HG02943 (cell line): ENCODE results near the gene LRFN3.
"Not testable (repeated sequence)": the region's sequence is repeated elsewhere in the genome, so short reads cannot be mapped to it uniquely, and the experiment has no call there.

Source experiments
- ATAC-seq: cut with Tn5 transposase; IDR thresholded peaks from one replicate; pipeline ENCODE4 v1.9.1; 2021; ENCODE audit warnings: mild to moderate bottlenecking, low read depth, moderate library complexity; ENCODE audit not compliant: unreplicated experiment

LRFN3 gene

DNA sequence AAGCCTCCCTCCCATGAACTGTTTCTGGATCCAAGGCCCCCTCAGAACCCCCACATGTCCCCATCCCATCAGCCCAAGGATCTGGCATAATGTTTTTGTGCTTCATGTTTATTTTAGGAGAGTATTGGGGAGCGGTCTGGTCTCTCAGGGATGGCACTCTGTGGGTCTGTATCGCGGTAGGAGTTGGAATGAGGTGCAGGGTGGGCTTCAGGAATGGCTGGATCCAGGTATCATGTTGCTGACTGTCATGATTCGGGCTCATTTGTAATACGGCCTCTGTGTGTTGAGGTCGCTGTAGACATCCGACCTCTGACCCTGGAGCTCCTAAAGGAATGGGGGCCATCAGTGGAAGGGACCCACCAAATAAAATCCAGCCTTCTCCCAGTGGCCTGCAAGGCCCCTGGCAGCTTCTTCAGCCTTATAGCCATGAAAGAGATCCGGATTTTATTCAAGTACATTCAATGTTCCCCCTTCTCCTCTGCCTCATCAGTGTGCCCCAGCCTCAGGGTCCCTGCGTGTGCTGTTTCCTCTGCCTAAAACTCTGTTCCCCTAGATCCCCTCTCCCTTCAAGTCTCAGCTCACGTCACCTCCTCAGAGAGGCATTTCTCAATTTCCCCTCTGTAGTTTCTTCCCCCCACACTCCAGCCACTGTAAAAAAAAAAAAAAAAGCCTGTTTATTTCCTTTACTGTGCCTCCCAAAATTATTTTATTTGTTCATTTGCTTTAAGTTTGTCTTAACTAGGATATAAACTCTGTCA, 31.7 kb upstream of the LRFN3 start:
- no peak for ATAC-seq

DNA sequence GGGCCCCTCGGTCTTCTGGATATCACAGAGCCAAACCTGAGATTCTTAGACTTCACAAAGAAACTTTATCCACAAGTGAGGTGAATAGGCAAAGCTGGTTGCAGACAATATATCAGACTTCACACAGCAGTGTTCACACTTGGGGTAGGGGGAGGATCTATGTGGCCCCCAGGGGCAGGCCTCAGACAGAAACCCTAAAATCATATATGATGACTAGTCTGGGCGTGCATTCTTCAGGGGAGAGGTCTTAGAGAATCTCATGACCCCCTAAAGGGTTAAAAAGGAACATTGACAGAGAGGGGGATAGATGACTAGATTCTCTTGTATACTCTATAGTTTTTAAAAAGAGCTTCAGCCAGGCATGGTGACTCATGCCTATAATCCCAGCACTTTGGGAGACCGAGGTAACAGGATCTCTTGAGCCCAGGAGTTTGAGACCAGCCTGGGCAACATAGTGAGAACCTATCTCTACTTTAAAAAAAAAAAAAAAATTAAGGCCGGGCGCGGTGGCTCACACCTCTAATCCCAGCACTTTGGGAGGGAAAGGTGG, 30.9 kb upstream of the LRFN3 start:
- ATAC-seq: no peak

DNA sequence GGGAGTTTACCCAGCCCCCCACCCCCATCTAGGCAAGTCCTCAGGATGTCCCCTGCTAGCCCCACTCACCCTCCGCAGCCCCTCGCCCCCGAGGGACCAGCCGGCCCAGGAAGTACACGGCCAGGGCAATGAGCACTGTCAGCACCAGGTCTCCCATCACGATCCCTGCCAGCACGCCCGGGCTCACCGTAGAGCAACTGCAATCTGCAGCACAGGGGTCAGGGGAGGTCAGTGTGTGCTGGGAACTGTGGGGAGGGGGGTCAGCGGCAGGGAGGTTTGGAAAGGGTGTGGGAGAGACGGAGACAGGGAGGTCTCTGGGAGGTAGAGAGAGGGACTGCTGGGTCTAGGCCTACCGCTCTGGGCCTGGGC, 28.8 kb upstream of the LRFN3 start:
- no peak for ATAC-seq

DNA sequence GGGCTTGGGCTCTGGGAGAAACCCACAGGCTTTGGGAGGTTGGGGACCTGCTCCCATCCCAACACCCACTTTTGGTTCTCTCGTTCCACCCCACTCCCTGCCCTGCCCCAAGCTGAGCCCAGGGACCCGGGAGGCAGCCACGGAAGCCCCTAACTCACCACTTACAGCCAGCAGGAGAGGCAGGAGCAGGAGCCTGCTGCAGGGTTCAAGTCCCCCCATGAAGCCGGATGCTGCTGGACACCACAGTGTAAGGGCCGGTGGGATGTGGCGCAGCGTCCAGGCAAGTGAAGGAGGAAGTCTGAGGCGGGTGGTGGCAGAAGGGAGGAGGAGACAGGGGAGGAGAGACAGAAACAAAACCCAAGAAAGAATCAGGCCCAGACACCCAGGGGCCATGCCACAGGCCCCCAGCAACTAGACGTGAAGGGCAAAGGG, 28.1 kb upstream of the LRFN3 start, which contains the start of gene TYROBP:
Gene TYROBP (minus strand): TSS at position 286 of the 432 bp plus-strand sequence. CDS start 67 bp downstream, at position 219.
- ATAC-seq: no peak

DNA sequence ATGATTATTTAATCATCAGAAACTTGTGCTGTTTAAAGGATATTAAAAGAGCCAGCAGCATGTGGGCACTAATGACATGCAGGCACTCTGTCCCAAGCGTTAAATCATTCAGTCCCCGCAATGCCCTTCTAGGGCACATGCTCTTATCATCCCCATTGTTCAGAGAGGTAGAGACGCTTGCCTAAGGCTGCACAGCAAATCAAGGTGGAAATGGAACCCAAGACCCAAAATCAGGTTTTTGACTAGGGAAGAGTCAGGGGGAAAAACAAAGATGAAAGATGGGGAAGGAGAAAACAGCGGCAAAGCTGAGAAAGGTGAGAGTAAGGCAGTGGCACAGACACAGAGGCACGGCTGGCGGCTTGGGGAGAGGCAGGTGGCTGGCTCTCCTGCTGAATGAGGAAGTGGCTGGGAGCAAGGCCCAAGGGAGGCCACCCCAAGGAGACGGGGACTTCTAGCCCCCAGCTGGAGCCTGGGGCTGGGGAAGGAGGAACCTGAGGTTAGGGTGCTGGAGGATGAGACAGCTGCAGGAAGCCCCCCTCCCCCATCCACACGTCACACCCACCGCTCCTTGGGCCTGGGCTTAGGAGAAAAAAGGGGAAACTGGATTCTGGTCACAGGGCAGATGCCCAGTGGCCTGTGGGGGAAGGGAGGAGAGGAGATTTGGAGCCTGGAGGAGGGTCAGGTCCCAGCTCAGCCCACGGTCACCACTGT, 27.0 kb upstream of the LRFN3 start:
- ATAC-seq: no peak

DNA sequence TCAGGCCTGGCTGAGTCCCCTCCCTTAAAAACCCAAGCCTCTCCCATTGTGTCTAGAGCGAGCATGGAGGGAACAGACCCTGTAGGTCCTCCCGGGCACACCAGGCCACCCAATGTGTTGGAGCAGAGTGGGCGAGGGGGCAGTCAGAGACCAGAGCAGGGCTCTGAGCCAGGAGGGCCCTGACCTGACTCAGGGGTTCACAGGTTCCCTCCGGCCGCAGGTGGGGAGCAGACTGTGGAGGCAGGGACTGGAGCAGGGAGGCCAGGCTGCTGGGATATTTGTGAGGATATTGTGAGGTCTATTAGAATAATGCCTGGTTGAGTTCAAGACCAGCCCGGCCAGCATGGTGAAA, 26.5 kb upstream of the LRFN3 start:
- no peak for ATAC-seq

DNA sequence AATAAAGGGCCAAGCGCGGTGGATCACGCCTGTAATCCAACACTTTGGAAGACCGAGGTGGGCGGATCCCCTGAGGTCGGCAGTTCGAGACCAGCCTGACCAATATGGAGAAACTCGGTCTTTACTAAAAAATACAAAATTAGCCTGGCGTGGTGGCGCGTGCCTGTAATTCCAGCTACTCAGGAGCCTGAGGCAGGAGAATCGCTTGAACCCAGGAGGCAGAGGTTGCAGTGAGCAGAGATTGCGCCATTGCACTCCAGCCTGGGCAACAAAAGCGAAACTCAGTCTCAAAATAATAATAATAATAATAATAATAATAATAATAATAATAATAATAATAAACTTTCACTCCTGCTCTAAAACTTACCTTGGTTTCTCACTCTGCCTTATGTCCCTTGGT, 25.8 kb upstream of the LRFN3 start:
- ATAC-seq: not testable (repeated sequence)

DNA sequence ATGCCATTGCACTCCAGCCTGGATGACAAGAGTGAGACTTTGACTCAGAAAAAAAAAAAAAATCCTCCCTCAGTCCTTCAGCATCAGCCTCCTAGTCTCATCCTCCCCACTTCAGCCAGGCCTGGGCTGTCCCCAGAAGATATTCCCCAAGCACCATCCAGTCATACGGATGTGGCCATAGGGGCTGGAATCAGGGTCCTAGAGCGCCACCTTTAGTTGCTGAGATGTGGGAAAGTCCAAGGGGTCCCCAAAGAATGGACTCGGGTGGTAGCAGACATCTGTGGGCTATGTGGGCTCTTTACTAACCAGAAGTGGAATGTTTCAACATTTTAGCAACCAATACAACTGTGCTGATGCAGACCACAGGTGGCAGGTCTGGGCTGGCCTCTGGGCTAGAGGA, 25.0 kb upstream of the LRFN3 start:
- no peak for ATAC-seq

DNA sequence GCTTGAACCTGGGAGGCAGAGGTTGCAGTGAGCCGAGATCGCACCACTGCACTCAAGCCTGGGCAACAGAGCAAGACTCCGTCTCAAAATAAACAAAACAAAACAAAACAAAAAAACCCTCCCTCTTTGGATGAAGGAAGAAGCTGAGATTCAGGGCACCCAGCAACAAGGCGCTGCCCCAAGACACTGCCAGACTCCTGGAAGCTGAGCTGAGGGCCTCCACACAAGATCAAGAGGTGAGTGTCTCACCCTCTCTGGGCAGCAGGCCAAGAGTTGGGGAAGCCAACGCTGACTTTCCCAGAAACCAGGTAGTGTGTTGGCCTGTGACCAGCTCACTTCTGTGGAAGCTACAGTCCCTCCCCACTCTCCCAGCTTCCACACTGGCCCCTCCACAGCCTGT, 24.4 kb upstream of the LRFN3 start:
- no peak for ATAC-seq

DNA sequence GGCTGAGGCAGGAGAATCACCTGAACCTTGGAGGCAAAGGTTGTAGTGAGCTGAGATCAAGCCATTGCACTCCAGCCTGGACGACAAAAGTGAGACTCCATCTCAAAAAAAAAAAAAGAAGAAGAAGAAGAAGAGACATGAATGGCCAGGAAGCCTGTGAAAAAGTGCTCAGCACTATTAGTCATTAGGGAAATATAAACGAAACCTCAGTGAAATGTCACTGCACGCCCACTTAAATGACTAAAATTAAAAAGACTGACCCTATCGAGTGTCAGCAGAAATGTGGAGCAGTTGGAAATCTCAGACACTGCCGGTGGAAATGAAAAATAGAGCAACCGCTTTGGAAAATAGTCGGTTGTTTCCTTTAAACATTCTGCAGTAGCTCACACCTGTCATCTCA, 22.6 kb upstream of the LRFN3 start:
- no peak for ATAC-seq

DNA sequence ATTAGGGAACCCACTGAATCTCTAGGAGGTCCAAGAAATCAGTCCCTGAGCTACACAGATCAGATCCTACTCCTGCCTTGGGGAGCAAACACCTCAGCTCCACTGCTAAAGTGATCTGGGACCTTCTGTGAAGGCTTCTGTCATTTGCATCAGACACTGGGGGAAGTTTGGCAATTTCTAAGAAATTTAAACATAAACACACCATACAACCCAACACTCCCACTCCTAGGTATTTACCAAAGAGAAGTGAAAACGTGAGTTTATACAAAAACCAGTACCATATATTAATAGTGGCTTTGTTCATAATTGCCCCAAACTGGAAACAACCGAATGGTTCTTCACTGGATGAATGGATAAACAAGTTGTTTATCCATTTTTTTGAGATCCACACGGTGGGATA, 20.7 kb upstream of the LRFN3 start:
- ATAC-seq: no peak

DNA sequence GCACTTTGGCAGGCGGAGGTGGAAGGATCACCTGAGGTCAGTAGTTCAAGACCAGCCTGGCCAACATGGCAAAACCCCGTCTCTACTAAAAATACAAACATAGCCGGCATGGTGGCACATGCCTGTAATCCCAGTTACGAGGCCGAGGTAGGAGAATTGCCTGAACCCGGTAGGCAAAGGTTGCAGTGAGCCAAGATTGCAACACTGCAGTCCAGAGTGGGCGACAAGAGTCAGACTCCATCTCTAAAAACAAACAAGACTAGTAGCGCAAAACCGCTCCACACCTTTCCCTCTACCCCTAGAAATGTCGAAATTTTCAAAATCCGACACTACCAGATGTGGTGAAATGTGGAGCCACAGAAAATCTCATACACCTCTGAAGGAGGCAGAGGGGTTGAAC, 16.9 kb upstream of the LRFN3 start:
- ATAC-seq: no peak

DNA sequence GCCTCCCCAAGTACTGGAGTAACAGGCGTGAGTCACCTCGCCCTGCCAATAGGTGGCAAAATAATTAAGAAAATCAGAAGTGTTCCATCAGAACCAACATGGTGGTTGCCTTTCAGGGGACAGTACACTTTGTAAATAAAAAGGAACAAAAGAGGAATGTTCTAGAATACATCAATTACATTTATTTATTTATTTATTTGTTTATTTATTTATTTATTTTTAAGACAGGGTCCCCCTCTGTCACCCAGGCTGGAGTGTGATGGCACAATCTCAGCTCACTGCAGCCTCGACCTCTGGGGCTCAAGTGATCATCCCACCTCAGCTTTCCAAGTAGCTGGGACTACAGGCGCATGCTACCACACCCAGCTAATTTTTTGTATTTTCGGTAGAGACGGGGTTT, 15.2 kb upstream of the LRFN3 start:
- no peak for ATAC-seq

DNA sequence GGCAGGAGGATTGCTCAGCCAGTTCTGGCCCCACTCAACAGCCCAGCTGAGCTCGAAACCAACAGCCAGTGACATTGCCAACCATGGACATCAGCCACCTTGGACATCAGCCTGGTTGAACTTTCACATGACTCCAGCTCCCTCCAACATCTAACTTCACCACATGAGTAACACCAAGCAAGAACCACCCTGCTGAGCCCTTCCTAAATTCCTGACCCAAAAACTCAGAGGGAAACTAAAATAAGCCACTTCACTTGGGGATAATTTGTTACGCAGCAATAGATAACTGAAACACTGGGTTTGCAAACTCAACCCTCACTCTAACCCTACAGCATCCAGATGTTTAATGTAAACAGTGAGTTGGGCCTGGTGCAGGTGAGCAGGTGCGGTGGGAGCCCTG, 10.7 kb upstream of the LRFN3 start:
- ATAC-seq: no peak

DNA sequence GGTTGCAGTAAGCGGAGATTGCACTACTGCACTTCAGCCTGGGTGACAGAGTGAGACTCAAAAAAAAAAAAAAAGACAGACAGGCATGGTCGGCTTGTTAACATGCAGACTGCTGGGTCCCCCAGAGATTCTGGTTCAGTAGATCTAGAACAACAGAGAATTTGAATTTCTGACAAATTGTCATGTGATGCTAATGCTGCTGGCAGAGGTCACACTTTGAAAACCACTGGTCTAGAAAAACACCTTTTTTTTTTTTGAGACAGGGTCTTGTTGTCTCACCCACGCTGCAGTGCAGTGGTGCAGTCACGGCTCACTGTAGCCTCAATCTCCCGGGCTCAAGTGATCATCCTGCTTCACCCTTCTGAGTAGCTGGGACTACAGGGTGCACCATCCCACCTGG, 7.7 kb upstream of the LRFN3 start:
- ATAC-seq: no peak

DNA sequence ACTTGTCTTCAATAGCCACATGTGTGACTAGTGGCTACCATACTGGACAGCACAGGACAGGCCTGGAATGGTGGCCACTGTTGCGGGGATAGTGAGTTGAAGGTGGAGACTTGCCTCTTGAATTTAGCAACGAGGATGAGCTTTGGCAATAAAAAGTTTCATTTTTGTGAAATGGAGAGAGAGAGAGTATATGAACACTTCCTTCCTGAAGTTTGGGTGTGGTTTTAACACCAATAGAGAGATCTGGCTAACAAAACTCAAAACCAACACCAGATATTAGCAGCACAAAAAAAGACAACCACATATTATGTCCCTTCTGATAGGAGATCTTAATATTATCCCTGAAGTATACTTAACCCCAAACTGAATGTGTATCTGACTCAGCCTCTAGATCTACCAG, 6.3 kb upstream of the LRFN3 start:
- no peak for ATAC-seq

DNA sequence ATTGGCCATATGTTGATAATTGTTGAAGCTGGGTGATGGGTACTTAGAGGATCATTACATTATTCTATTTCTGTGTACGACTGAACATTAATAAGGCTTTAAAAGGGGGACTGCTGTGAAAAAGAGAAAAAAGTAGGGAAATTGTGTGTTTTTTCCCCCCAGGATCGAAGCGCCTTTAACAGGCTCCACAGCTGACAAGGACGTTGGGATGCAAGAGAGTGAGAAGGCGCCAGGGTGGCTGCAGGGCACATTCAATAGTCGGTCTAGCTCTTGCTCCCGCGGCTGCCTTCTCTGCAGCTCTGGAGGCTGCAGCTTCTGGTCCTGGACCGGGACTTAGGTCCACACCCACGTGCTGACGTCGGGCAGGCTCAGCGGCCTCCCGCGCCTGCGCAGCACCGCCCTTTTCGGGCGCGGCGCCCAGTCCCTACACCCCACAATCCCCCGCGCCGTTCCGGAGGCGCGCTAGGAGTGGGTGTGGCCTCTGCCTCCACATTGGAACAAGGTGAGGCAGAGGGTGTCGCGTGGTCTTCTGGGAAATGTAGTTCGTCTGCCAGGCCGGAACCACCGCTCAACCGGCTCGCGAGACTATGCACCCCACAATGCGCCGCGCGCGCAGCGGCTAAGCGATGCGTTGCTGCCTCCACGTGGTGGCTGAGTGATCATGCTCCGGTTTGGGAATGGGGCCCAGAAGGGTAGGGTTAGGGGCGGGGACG, 4.9 kb upstream of the LRFN3 start:
- ATAC-seq: peak; percentile 96

DNA sequence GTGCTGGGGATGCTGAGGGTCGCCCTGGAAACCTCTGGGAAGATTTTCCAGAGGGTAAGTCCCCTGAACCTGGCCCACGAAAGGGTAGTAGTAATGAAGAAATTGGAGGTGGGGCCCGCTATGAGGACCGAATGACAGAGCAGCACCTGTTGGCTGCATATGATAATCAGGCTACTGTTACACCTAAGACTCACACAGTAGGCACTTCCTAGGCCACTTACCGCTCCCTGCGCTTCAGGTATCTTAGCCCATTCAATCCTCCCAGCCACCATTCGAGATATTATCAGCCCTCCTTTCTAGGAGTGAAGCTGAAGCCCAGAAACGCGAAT, 4.3 kb upstream of the LRFN3 start:
- no peak for ATAC-seq

DNA sequence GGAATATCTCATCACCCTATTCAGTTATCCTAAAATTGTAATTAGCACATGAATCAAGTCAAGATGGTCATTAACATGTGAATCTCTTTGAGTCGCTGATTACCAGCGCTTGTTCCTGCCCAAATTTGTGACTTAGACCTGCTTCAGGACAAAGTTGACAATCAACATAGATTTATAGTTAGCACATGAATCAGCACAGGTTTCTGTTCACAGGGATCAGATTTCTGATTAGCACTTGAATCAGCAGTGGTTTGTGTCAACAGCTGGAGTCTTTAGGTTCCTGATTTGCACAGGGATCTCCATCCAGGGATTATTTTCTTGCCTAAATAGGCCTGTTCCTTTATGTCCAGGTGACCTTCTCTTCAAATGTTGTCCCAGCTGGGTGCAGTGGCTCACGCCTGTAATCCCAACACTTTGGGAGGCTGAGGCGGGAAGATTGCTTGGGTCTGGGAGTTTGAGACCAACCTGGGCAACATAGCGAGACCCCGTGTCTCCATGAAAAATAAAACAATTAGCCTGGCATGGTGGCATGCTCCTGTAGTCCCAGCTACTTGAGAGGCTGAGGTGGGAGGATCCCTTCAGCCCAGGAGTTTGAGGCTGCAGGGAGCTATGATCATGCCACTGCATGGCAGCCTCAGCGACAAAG, 3.8 kb upstream of the LRFN3 start:
- no peak for ATAC-seq

DNA sequence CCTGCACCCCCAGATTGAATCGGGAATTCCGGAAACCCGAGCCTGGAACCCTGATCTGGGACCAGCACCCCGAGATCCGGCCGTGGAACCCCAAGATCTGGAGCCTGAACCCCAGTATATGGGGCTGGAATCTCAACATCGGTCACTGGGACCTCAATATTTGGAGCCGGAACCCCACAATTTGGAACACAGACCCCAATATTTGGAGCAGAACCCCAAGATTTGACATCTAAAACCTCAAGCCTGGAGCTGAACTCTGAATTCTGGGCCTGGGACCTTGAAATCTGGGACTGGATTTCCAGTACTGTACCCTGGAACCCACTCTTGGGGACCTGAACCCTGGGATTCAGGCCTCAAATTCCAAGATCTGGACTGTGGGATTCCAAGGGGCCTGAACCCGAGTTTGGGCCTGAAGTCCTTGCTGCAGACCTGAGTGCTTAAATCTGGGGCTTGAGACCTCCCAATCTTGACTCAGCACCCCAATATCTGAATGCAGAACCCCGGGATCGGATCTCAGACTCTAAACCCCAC, 629 bp downstream of the LRFN3 start:
- ATAC-seq: no peak
